A673 (cell line): ENCODE data around the gene CGN.

ENCODE experiments used
- CTCF ChIP-seq: fragments of 300-800, 200-600 bp; sonication (generic); conservative IDR thresholded peaks from 2 replicates; pipeline ENCODE4 v1.5.1; 2017; ENCODE audit warnings: low read depth, mild to moderate bottlenecking, antibody characterized with exemption, low read length, moderate library complexity, mixed read lengths
- EZH2 ChIP-seq: fragments of 200-600 bp; sonication (generic); IDR thresholded peaks from 2 replicates; pipeline ENCODE4 v1.6.1; 2017; ENCODE audit warnings: borderline replicate concordance, low read depth, mild to moderate bottlenecking, mixed read lengths, antibody characterized with exemption, low read length; ENCODE audit not compliant: poor library complexity, severe bottlenecking

- no peak for TF ChIP-seq CTCF
- no peak for TF ChIP-seq EZH2
These were observed 36.7 kb downstream of the CGN start for GRCh38 chr1:151547900-151548230.
